B cell (primary cell): ENCODE results near the gene WDR11. TPM values are rescaled to one million over a fixed set of nuclear protein-coding genes. Genes with fewer than 3 reads are reported as not detected.

ENCODE experiments used
- ATAC-seq: fragments of 200-7000 bp; cut with Tn5 transposase; one replicate; pipeline ENCODE4 v1.10.0; 2021; ENCODE audit warnings: low read depth, mild to moderate bottlenecking, moderate number of reproducible peaks, moderate library complexity
- CTCF ChIA-PET: fragments of 350-600 bp; sonication (Branson Sonifier 250); formaldehyde crosslinking; loops from one replicate; lab custom pipeline; 2021; ENCODE audit warnings: antibody characterized with exemption, inconsistent platforms; lab: Charles Lee
- POLR2A ChIA-PET: fragments of 350-600 bp; sonication (Branson Sonifier 250); formaldehyde crosslinking; loops from one replicate; lab custom pipeline; 2021; ENCODE audit warnings: antibody characterized with exemption; lab: Charles Lee
- DNase-seq: peaks from one replicate; pipeline ENCODE4 v3.0.0; 2013
- H2AFZ ChIP-seq: 2 replicates; pipeline ENCODE4 v1.6.1; 2012; ENCODE audit warnings: mild to moderate bottlenecking, low read depth, low read length; ENCODE audit not compliant: insufficient read depth, poor library complexity, severe bottlenecking
- H3K27ac ChIP-seq, 2 donors: 1 replicate in 1 of 2; 2 replicates in 1 of 2; pipeline ENCODE4 v1.5.1; 2012 to 2013; ENCODE audit warnings: low read length in 2 of 2, mild to moderate bottlenecking in 2 of 2, moderate library complexity in 1 of 2
- H3K27me3 ChIP-seq, 4 experiments: fragments of 200-600 bp in 1 of 4; sonication (generic) in 1 of 4; replicated peaks in 1 of 4; 1 replicate in 2 of 4; 2 replicates in 2 of 4; pipeline versions ENCODE4 v1.6.1 to v1.7.0; 2013 to 2016; ENCODE audit warnings: low read length in 3 of 4, mild to moderate bottlenecking in 2 of 4, mixed read lengths in 1 of 4, moderate library complexity in 1 of 4; ENCODE audit not compliant: insufficient read depth in 4 of 4, control insufficient read depth in 3 of 4; ENCODE audit errors: control extremely low read depth in 1 of 4
- H3K36me3 ChIP-seq, 2 experiments: replicated peaks in 1 of 2; 1 replicate in 1 of 2; 2 replicates in 1 of 2; pipeline versions ENCODE4 v1.6.1 to v1.7.1; 2013; ENCODE audit warnings: low read length in 1 of 2; ENCODE audit not compliant: insufficient read depth in 2 of 2, control insufficient read depth in 1 of 2; ENCODE audit errors: control extremely low read depth in 1 of 2, extremely low read depth in 1 of 2
- H3K4me1 ChIP-seq, 2 donors: fragments of 200-600 bp in 1 of 2; sonication (generic) in 1 of 2; 1 replicate in 1 of 2; 2 replicates in 1 of 2; pipeline versions ENCODE4 v1.5.1 to v1.6.1; 2013 to 2017; ENCODE audit warnings: low read length in 2 of 2; ENCODE audit not compliant: control insufficient read depth in 2 of 2, insufficient read depth in 2 of 2
- H3K4me2 ChIP-seq: replicated peaks from 2 replicates; pipeline ENCODE3; 2012; ENCODE audit warnings: mild to moderate bottlenecking, low read depth, low read length; ENCODE audit not compliant: poor library complexity, severe bottlenecking
- H3K4me3 ChIP-seq, 5 experiments: fragments of 200-600 bp in 1 of 5; sonication (generic) in 1 of 5; 1 replicate in 3 of 5; 2 replicates in 2 of 5; pipeline versions ENCODE4 v1.5.1 to v1.7.0; 2011 to 2016; ENCODE audit warnings: low read length in 4 of 5, mild to moderate bottlenecking in 4 of 5, low read depth in 2 of 5, control low read depth in 1 of 5, moderate library complexity in 1 of 5; ENCODE audit not compliant: insufficient read depth in 1 of 5; ENCODE audit errors: control extremely low read depth in 1 of 5, extremely low read depth in 1 of 5
- H3K79me2 ChIP-seq: fragments of 200-600 bp; sonication (generic); one replicate; pipeline ENCODE4 v1.6.0; 2016; ENCODE audit warnings: low read length; ENCODE audit not compliant: control insufficient read depth, insufficient read depth
- H3K9ac ChIP-seq: fragments of 200-600 bp; sonication (generic); 2 replicates; pipeline ENCODE4 v1.6.1; 2017; ENCODE audit warnings: mild to moderate bottlenecking, low read length, moderate library complexity
- H3K9me3 ChIP-seq, 3 donors: one replicate each; pipeline versions ENCODE4 v1.6.1 to v1.7.1; 2013; ENCODE audit warnings: low read length in 2 of 3; ENCODE audit not compliant: control insufficient read depth in 2 of 3, insufficient read depth in 1 of 3; ENCODE audit errors: control extremely low read depth in 1 of 3
- H4K20me1 ChIP-seq: 2 replicates; pipeline ENCODE4 v1.6.0; 2012; ENCODE audit warnings: mild to moderate bottlenecking, low read length; ENCODE audit not compliant: insufficient read depth, control insufficient read depth, poor library complexity, severe bottlenecking
- H3K27ac Mint-ChIP-seq: one replicate; pipeline ENCODE4 v1.8.0; 2021; ENCODE audit warnings: mixed read lengths
- H3K27me3 Mint-ChIP-seq: one replicate; pipeline ENCODE4 v1.8.0; 2021; ENCODE audit warnings: mixed read lengths
- H3K4me1 Mint-ChIP-seq: one replicate; pipeline ENCODE4 v1.8.0; 2021; ENCODE audit warnings: mixed read lengths
- H3K4me3 Mint-ChIP-seq: one replicate; pipeline ENCODE4 v1.8.0; 2021; ENCODE audit warnings: mixed read lengths
- H3K9me3 Mint-ChIP-seq: one replicate; pipeline ENCODE4 v1.8.0; 2022; ENCODE audit warnings: mixed read lengths; ENCODE audit not compliant: insufficient read depth
- EZH2 ChIP-seq: IDR thresholded peaks from 2 replicates; pipeline ENCODE4 v1.6.1; 2012; ENCODE audit warnings: borderline replicate concordance, low read depth, mild to moderate bottlenecking, moderate library complexity, low read length; ENCODE audit not compliant: insufficient read depth, poor library complexity, severe bottlenecking
- WGBS: methylation state at CpG from one replicate; pipeline ENCODE4 v1.1.5; 2013; ENCODE audit warnings: missing lambda C conversion rate; ENCODE audit not compliant: insufficient coverage; 5-methylcytosine and 5-hydroxymethylcytosine counted together
- intact Hi-C: fragments of 100-400 bp; cut with micrococcal nuclease; formaldehyde crosslinking; loops from one replicate; pipeline ENCODE4 v1.10.0; 2022
- polyA plus RNA-seq: library from polyadenylated mRNA; depleted of rRNA; stranded (reverse); fragments of >200 nt; gene quantifications from 2 replicates; pipeline ENCODE4 v1.2.3, GENCODE V29; 2012
- total RNA-seq, 2 donors: library from RNA; stranded (reverse); fragments of 120-200 nt in 1 of 2; gene quantifications; 1 replicate in 1 of 2; 2 replicates in 1 of 2; pipeline versions ENCODE4 v1.2.3 to v1.2.4, GENCODE V29; 2013 to 2022
- TF ChIP-seq, protein P1 (sequence below): fragments of 200-600 bp; IDR thresholded peaks from one replicate; pipeline ENCODE4 v1.8.0; 2022; ENCODE audit warnings: antibody characterized with exemption, mild to moderate bottlenecking

The WDR11 gene
- total and polyA plus RNA-seq, 2 donors (not counting 1 experiment from before 2014, with no cell fraction given) = 94.4 to 230 TPM

DNA sequence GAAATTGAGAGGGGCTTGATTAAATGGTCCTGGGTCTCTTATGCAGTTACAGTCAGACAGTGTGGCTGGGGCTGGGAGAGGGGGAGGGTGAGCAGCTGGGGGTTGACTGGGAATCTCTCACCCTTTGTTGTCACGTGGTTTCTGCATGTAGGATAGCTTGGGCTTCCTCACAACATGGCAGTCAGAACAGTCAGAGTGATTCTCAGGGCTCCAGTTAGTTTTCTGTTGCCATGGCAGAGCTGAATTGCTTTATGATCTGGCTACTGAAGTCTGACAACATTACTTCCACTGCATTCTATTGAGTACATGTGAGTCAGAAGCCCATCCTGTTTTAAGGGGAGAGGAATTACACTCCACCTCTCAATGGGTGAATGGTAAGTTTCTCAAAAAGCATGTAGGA, 102.7 kb downstream of the WDR11 start:
- H3K9ac ChIP-seq = no peak overlapping the region
- POLR2A ChIA-PET = no interaction called here
- ATAC-seq = no peak
- intact Hi-C loops = no loop called here
- H3K4me3 ChIP-seq = no peak overlapping the region
- CTCF ChIA-PET = interaction anchor here (1.3 kb wide), 1 partner anchor 9 kb away, joined by 5 read pairs; no protein-coding TSS in a partner anchor
- DNase-seq = no peak
- no peaks in the 10 kb centered on the region for H4K20me1 ChIP-seq
- Mint-ChIP-seq H3K4me3 (no peak overlapping the region), H3K9me3 (no peaks in the 10 kb centered on the region), H3K4me1 (peaks cover 8% of the 10 kb centered on the region), H3K27me3 (peaks cover 42% of the 10 kb centered on the region), H3K27ac (no peak overlapping the region)
- H3K27me3 ChIP-seq = peaks cover 0 to 27% (median 14%) of the 10 kb centered on the region in 4 experiments
- no peak overlapping the region for H3K27ac ChIP-seq
- H3K36me3 ChIP-seq = no peaks in the 10 kb centered on the region
- peaks cover 12% of the 10 kb centered on the region in 2 donors for H3K4me1 ChIP-seq
- H3K9me3 ChIP-seq = peaks cover 0 to 20% (median 5%) of the 10 kb centered on the region in 3 donors
- no peaks in the 10 kb centered on the region for H3K79me2 ChIP-seq
- H3K4me2 ChIP-seq = no peak overlapping the region
- H2AFZ ChIP-seq = no peak overlapping the region
- TF ChIP-seq EZH2 = no peak
- TF ChIP-seq, protein P1, sequence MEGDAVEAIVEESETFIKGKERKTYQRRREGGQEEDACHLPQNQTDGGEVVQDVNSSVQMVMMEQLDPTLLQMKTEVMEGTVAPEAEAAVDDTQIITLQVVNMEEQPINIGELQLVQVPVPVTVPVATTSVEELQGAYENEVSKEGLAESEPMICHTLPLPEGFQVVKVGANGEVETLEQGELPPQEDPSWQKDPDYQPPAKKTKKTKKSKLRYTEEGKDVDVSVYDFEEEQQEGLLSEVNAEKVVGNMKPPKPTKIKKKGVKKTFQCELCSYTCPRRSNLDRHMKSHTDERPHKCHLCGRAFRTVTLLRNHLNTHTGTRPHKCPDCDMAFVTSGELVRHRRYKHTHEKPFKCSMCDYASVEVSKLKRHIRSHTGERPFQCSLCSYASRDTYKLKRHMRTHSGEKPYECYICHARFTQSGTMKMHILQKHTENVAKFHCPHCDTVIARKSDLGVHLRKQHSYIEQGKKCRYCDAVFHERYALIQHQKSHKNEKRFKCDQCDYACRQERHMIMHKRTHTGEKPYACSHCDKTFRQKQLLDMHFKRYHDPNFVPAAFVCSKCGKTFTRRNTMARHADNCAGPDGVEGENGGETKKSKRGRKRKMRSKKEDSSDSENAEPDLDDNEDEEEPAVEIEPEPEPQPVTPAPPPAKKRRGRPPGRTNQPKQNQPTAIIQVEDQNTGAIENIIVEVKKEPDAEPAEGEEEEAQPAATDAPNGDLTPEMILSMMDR = no peak
- 33% methylated on average over 1 of the region's 1 CpG for WGBS
